Astrocyte of the spinal cord (primary cell): ENCODE measurements around the gene ABRAXAS1.
A peak's percentile ranks its signal among the peaks of the same experiment; 100 is the strongest.

Experiments used
- DNase-seq: peaks from one replicate; pipeline ENCODE4 v3.0.0; 2011; ENCODE audit warnings: low read depth, low spot score
- H3K4me3 ChIP-seq: 2 replicates; pipeline ENCODE4 v1.5.1; 2011; ENCODE audit warnings: low read depth, mild to moderate bottlenecking, low read length, moderate library complexity
- in situ Hi-C: cut with HindIII; loops from 2 replicates; pipeline ENCODE4 v1.10.0; 2017; ENCODE audit warnings: low sequenced_read_pairs
- TF ChIP-seq, protein P1 (sequence below): IDR thresholded peaks from 2 replicates; pipeline ENCODE4 v1.5.1; 2012; ENCODE audit warnings: low read depth, mild to moderate bottlenecking, low read length, inconsistent platforms

ABRAXAS1 gene

GRCh38 chr4:83454686-83455085, 30.2 kb downstream of the ABRAXAS1 start:
- TF ChIP-seq, protein P1, sequence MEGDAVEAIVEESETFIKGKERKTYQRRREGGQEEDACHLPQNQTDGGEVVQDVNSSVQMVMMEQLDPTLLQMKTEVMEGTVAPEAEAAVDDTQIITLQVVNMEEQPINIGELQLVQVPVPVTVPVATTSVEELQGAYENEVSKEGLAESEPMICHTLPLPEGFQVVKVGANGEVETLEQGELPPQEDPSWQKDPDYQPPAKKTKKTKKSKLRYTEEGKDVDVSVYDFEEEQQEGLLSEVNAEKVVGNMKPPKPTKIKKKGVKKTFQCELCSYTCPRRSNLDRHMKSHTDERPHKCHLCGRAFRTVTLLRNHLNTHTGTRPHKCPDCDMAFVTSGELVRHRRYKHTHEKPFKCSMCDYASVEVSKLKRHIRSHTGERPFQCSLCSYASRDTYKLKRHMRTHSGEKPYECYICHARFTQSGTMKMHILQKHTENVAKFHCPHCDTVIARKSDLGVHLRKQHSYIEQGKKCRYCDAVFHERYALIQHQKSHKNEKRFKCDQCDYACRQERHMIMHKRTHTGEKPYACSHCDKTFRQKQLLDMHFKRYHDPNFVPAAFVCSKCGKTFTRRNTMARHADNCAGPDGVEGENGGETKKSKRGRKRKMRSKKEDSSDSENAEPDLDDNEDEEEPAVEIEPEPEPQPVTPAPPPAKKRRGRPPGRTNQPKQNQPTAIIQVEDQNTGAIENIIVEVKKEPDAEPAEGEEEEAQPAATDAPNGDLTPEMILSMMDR = no peak
- in situ Hi-C loops = no loop called here
- peak; percentile 32 for DNase-seq
- peak overlapping the region; percentile 93 for H3K4me3 ChIP-seq

- in situ Hi-C loops = no loop called here
- no peak overlapping the region for H3K4me3 ChIP-seq
- TF ChIP-seq, protein P1 = no peak
- DNase-seq = no peak
These were observed 35.9 kb downstream of the ABRAXAS1 start for GRCh38 chr4:83449009-83449408.

DNA sequence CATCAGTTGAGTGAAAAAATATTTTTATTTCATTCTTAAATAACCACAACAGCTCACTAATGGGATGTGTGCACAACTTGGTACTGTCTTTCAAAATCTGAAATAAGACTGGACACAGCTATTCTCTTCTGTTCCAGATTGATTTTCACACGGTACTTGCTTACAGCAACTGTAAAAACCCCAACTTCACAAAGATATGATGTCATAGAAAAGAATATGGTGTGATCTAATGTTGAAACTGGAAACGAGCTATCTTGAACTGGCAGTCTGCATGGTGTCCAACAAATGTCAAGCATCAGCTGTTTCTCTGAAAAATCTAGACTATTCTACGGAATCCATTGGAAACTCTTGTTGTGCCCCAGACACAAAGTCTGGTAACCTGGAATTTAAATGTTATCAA, 44.0 kb downstream of the ABRAXAS1 start:
- TF ChIP-seq, protein P1 = no peak
- no peak for DNase-seq
- in situ Hi-C loops = no loop called here
- no peak overlapping the region for H3K4me3 ChIP-seq

DNA sequence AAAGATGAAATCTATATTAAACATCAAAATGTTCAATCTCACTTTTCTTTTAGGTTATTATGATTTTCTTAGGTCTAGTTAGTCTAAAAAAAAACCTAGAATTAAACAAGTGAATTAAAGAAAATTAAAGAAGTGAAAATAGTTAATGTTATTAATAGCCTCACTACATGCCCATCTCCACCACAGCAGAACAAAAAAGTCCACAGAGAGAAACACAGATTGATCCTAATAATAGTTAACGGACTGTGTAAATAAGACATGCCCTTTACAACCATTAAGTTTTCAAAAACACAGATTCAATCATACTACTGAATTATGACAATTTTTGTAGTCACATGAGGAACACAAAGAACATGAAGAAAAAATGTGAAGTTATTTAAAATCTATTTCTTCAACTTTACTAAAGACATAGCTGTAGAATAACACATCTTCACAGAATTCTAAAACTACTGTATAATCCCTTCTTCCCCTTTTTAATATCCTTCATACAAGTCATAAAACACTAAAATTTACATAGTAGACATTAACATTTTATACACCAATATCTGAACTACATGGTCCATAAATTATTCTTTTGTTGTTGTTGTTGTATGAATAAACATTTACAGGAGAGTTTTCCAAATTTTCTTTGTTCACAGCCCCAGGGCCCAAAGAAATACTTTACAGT, 44.6 kb downstream of the ABRAXAS1 start:
- H3K4me3 ChIP-seq = no peak overlapping the region
- in situ Hi-C loops = no loop called here
- TF ChIP-seq, protein P1 = no peak
- no peak for DNase-seq

DNA sequence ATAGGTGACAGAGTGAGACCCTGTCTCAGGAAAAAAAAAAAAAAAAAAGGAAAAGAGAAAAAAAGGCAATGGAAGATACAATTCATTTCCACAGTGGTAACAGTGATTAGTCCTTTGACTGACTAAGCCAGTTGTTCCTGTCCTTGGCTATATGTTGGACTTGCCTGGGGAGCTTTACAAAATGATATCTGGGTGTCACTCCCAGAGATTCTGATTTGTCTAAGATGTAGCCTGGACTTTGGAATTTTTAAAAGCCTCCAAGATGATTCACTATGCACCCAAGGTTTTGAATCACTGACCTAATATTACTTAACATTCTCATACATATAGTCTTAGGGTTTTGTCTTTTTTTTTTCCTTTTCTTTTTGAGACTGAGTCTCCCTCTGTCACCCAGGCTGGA, 46.2 kb downstream of the ABRAXAS1 start:
- no peak overlapping the region for H3K4me3 ChIP-seq
- no peak for DNase-seq
- in situ Hi-C loops = no loop called here
- TF ChIP-seq, protein P1 = no peak

GRCh38 chr4:83436680-83437079, 48.2 kb downstream of the ABRAXAS1 start:
- in situ Hi-C loops = no loop called here
- DNase-seq = no peak
- TF ChIP-seq, protein P1 = no peak
- H3K4me3 ChIP-seq = no peak overlapping the region
